HepG2 (cell line): ENCODE results near the gene EPN2. TPM values are rescaled to one million over a fixed set of nuclear protein-coding genes. Genes with fewer than 3 reads are reported as not detected.

Source experiments
- ATAC-seq: fragments of 200-7000 bp; cut with Tn5 transposase; 3 replicates; pipeline ENCODE4 v1.9.1; 2020; ENCODE audit warnings: mild to moderate bottlenecking, moderate library complexity
- BruUV-seq: library from RNA; stranded (reverse); fragments of 400-500 nt; replicated peaks from 2 replicates; lab custom pipeline; 2021; lab: Mats Ljungman, UMichigan
- CTCF ChIA-PET: fragments of 300-600 bp; formaldehyde crosslinking; extraction: SDS; loops from one replicate; lab custom pipeline; 2021; ENCODE audit warnings: low total read pairs, inconsistent platforms, low intra/inter-chr PET ratio; lab: Yijun Ruan, JAX
- POLR2A ChIA-PET: fragments of 350-600 bp; sonication (Branson Sonifier 250); formaldehyde crosslinking; loops from one replicate; lab custom pipeline; 2020; ENCODE audit warnings: antibody characterized with exemption, inconsistent platforms; lab: Yijun Ruan, JAX
- DNase-seq: peaks from one replicate; pipeline ENCODE4 v3.0.0-alpha.2; 2015; ENCODE audit warnings: low spot score
- FAIRE-seq: peaks from 3 replicates; lab custom pipeline; 2011; peaks lifted over from hg19 to GRCh38; lab: Jason Lieb, UNC
- H2AFZ ChIP-seq: one replicate; pipeline ENCODE4 v1.6.1; 2011; ENCODE audit warnings: low read length, inconsistent platforms
- H3K27ac ChIP-seq: fragments of 300-600 bp; 3 replicates; pipeline ENCODE4 v1.8.0; 2011; ENCODE audit warnings: mixed run types, mild to moderate bottlenecking, mixed read lengths, low read length, inconsistent platforms; ENCODE audit not compliant: insufficient read depth; ENCODE audit errors: extremely low read length
- H3K27me3 ChIP-seq, 2 experiments: fragments of 200-600 bp in 1 of 2; 2 replicates in 1 of 2; 3 replicates in 1 of 2; pipeline versions ENCODE4 v1.6.0 to v1.8.0; 2011; ENCODE audit warnings: low read length in 2 of 2, mild to moderate bottlenecking in 2 of 2, moderate library complexity in 2 of 2, inconsistent platforms in 1 of 2; ENCODE audit not compliant: insufficient read depth in 2 of 2, control insufficient read depth in 1 of 2
- H3K36me3 ChIP-seq, 2 experiments: fragments of 200-600 bp in 1 of 2; replicated peaks in 1 of 2; 2 replicates in 1 of 2; 3 replicates in 1 of 2; pipeline versions ENCODE4 v1.5.1 to v1.8.0; 2011; ENCODE audit warnings: low read length in 2 of 2, inconsistent platforms in 1 of 2; ENCODE audit not compliant: insufficient read depth in 2 of 2, control insufficient read depth in 1 of 2
- H3K4me1 ChIP-seq: 2 replicates; pipeline ENCODE4 v1.5.1; 2012; ENCODE audit warnings: low read length, inconsistent platforms; ENCODE audit not compliant: insufficient read depth
- H3K4me2 ChIP-seq: 2 replicates; pipeline ENCODE4 v1.6.0; 2011; ENCODE audit warnings: low read depth, low read length, inconsistent platforms
- H3K4me3 ChIP-seq, 3 experiments: fragments of 200-600 bp in 1 of 3; sonication (generic), shearing (Covaris generic) in 1 of 3; replicated peaks in 1 of 3; 2 replicates each; pipeline ENCODE4 v1.5.1; 2011 to 2016; ENCODE audit warnings: low read length in 3 of 3, inconsistent platforms in 2 of 3, low read depth in 2 of 3, mild to moderate bottlenecking in 2 of 3, control low read depth in 1 of 3, mixed read lengths in 1 of 3; ENCODE audit not compliant: insufficient read depth in 1 of 3
- H3K79me2 ChIP-seq: one replicate; pipeline ENCODE4 v1.6.1; 2011; ENCODE audit warnings: low read length, inconsistent platforms; ENCODE audit not compliant: insufficient read depth
- H3K9ac ChIP-seq: 2 replicates; pipeline ENCODE4 v1.6.0; 2011; ENCODE audit warnings: mild to moderate bottlenecking, low read depth, low read length, inconsistent platforms; ENCODE audit not compliant: insufficient read depth
- H3K9me3 ChIP-seq: 2 replicates; pipeline ENCODE4 v1.5.1; 2012; ENCODE audit warnings: mild to moderate bottlenecking, low read length
- H4K20me1 ChIP-seq: 2 replicates; pipeline ENCODE4 v1.6.0; 2011; ENCODE audit warnings: inconsistent platforms, mild to moderate bottlenecking, low read length, moderate library complexity; ENCODE audit not compliant: insufficient read depth
- HIC2 ChIP-seq: sonication (generic); formaldehyde crosslinking; IDR thresholded peaks from 2 replicates; pipeline ENCODE4 v1.9.0; 2022; ENCODE audit warnings: low read depth, missing genetic modification reagents
- PAX8 ChIP-seq: sonication (generic); formaldehyde crosslinking; IDR thresholded peaks from 2 replicates; pipeline ENCODE4 v1.8.0; 2022; ENCODE audit warnings: mild to moderate bottlenecking, missing genetic modification reagents, borderline replicate concordance
- POLR2A ChIP-seq, 2 experiments: IDR thresholded peaks; 2 replicates each; pipeline ENCODE4 v1.6.1; 2011; ENCODE audit warnings: low read depth in 2 of 2, low read length in 2 of 2, mild to moderate bottlenecking in 1 of 2, moderate library complexity in 1 of 2; ENCODE audit not compliant: insufficient read depth in 1 of 2
- SYNCRIP ChIP-seq: fragments of 200-400 bp; formaldehyde crosslinking; IDR thresholded peaks from 2 replicates; pipeline ENCODE4 v1.6.1; 2018; ENCODE audit warnings: mild to moderate bottlenecking, low read depth, low read length; ENCODE audit not compliant: insufficient read depth
- ZNF644 ChIP-seq: IDR thresholded peaks from 2 replicates; pipeline ENCODE4 v1.6.1; 2016; ENCODE audit warnings: low read depth
- WGBS: methylation state at CpG from one replicate; pipeline ENCODE4 v1.1.6; 2017; ENCODE audit warnings: low lambda C conversion rate; 5-methylcytosine and 5-hydroxymethylcytosine counted together
- in situ Hi-C: cut with HindIII; loops from 2 replicates; pipeline ENCODE4 v1.10.0; 2017; ENCODE audit warnings: low pct_unique_long_range_greater_than_20kb; ENCODE audit not compliant: extremely low pct_ligation_motif_present
- intact Hi-C: fragments of 100-400 bp; cut with micrococcal nuclease; formaldehyde crosslinking; loops from one replicate; pipeline ENCODE4 v1.10.0; 2022; ENCODE audit not compliant: unreplicated experiment
- polyA plus RNA-seq, 8 experiments: library from polyadenylated mRNA; depleted of rRNA in 3 of 8; stranded (reverse) in 7 of 8; unstranded in 1 of 8; fragments of >200 nt; fragmentation: Illumina TruSeq in 4 of 8; extraction: Trizol in 4 of 8; gene quantifications; 2 replicates each; pipeline versions ENCODE4 v1.2.1 to v1.2.3, GENCODE V29; 2011 to 2016; ENCODE audit warnings: low read depth in 4 of 8, missing spikeins in 1 of 8, mixed read lengths in 1 of 8; ENCODE audit not compliant: insufficient read depth in 1 of 8
- total RNA-seq, 5 experiments: library from RNA; depleted of rRNA; stranded (reverse); fragments of >200 nt; fragmentation: Illumina TruSeq; extraction: Trizol; gene quantifications; 2 replicates each; pipeline ENCODE4 v1.2.3, GENCODE V29; 2016; ENCODE audit warnings: low read depth in 1 of 5

The EPN2 gene
- total and polyA plus RNA-seq, 2 of the 13 experiments (the other 11 are each of a cell fraction or from before 2014, with no cell fraction given): 7.8 to 19.2 TPM

- TF ChIP-seq PAX8 (CRISPR knock-in tag) (no peak), ZNF644 (no peak)
Observed at GRCh38 chr17:19339341-19339815, 102.2 kb downstream of the EPN2 start (continued).

DNA sequence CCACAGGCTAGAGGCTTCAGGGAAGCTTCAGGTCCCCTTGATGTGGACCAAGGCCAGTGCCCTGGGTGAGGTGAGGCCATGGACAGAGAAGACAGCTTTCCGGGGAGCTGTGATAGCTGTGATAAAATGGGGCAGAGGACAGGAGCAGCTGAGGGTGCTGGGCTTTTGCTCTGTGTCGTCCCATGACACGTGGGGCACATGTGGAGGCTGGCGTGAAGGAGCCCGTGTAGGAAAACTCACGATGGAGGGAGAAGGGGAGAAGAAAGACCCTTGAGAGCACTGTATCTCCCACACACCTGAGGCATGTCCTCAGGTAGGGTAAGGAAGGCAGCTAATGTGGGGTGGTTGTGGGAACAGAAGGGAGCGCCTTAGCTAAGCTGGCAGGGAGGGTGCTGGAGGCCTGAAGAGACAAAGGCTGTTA lies 104.1 kb downstream of the EPN2 start:
- ATAC-seq (no peak), DNase-seq (no peak), FAIRE-seq (no peak)
- Histone ChIP-seq H3K36me3 (no peaks in the 10 kb centered on the region), H4K20me1 (no peaks in the 10 kb centered on the region), H2AFZ (no peak overlapping the region), H3K27ac (no peak overlapping the region), H3K9me3 (no peaks in the 10 kb centered on the region), H3K4me3 (no peak overlapping the region), H3K4me2 (no peak overlapping the region), H3K27me3 (no peaks in the 10 kb centered on the region), H3K9ac (no peak overlapping the region), H3K79me2 (no peaks in the 10 kb centered on the region), H3K4me1 (peaks cover 57% of the 10 kb centered on the region)
- in situ Hi-C loops (no loop called here), intact Hi-C loops (no loop called here)
- TF ChIP-seq SYNCRIP (no peak), HIC2 (CRISPR knock-in tag) (no peak), POLR2A (IDR thresholded peaks at IDR 0.05; ENCODE audit: insufficient read depth in 1 of 2, low read depth in 2 of 2, low read length in 2 of 2) (0 out of 4 replicates have a peak, but pooled peaks of 1 of the 2 experiments have one; percentile 20)
- ChIA-PET CTCF (no interaction called here), POLR2A (no interaction called here)
- no TSS peak for BruUV-seq
- 88% methylated on average over 7 of the region's 7 CpGs for WGBS
